Endodermal cell (in vitro differentiated cells): ENCODE results near the gene RUFY2. TPM values are rescaled to one million over a fixed set of nuclear protein-coding genes. Genes with fewer than 3 reads are reported as not detected.
A peak's percentile ranks its signal among the peaks of the same experiment; 100 is the strongest.

Experiments used
- DNase-seq: peaks from one replicate; pipeline ENCODE4 v3.0.0-alpha.2; 2017
- H3K27ac ChIP-seq: 2 replicates; pipeline ENCODE4 v1.5.1; 2013; ENCODE audit warnings: mild to moderate bottlenecking, low read depth, low read length, moderate library complexity
- H3K27me3 ChIP-seq: 2 replicates; pipeline ENCODE4 v1.6.1; 2013; ENCODE audit warnings: mild to moderate bottlenecking, low read length, moderate library complexity; ENCODE audit not compliant: insufficient read depth, control insufficient read depth, poor library complexity, severe bottlenecking
- H3K36me3 ChIP-seq: 2 replicates; pipeline ENCODE4 v1.7.0; 2013; ENCODE audit warnings: mild to moderate bottlenecking, low read length, moderate library complexity; ENCODE audit not compliant: control insufficient read depth, insufficient read depth
- H3K4me1 ChIP-seq: one replicate; pipeline ENCODE4 v1.7.0; 2013; ENCODE audit warnings: low read length; ENCODE audit not compliant: control insufficient read depth, insufficient read depth
- H3K4me3 ChIP-seq: 2 replicates; pipeline ENCODE4 v1.5.1; 2013; ENCODE audit warnings: mild to moderate bottlenecking, low read length, moderate library complexity
- H3K9ac ChIP-seq: 2 replicates; pipeline ENCODE4 v1.6.1; 2013; ENCODE audit warnings: mild to moderate bottlenecking, low read length, moderate library complexity; ENCODE audit not compliant: poor library complexity, severe bottlenecking; ENCODE audit errors: extremely low read depth
- H3K9me3 ChIP-seq: 2 replicates; pipeline ENCODE4 v1.6.1; 2013; ENCODE audit warnings: mild to moderate bottlenecking, low read length, moderate library complexity; ENCODE audit not compliant: control insufficient read depth
- H3K27ac Mint-ChIP-seq: 2 replicates; pipeline ENCODE4 v1.8.0; 2020; ENCODE audit warnings: mixed read lengths
- H3K27me3 Mint-ChIP-seq: 2 replicates; pipeline ENCODE4 v1.8.0; 2021; ENCODE audit warnings: mild to moderate bottlenecking, mixed read lengths; ENCODE audit not compliant: insufficient read depth
- H3K36me3 Mint-ChIP-seq: 2 replicates; pipeline ENCODE4 v1.8.0; 2020; ENCODE audit warnings: low read depth, mixed read lengths
- H3K4me1 Mint-ChIP-seq: 2 replicates; pipeline ENCODE4 v1.8.0; 2020; ENCODE audit warnings: mixed read lengths
- H3K4me3 Mint-ChIP-seq: 2 replicates; pipeline ENCODE4 v1.8.0; 2020; ENCODE audit warnings: mild to moderate bottlenecking, moderate library complexity, mixed read lengths
- H3K9me3 Mint-ChIP-seq: 2 replicates; pipeline ENCODE4 v1.8.0; 2020; ENCODE audit warnings: mild to moderate bottlenecking, mixed read lengths
- CTCF ChIP-seq: fragments of 200-600 bp; sonication (generic); conservative IDR thresholded peaks from 2 replicates; pipeline ENCODE4 v1.5.0; 2021; ENCODE audit warnings: antibody characterized with exemption, mild to moderate bottlenecking
- WGBS, 2 experiments: methylation state at CpG; one replicate each; pipeline versions ENCODE4 v1.1.5 to v1.1.7; 2013; ENCODE audit warnings: missing lambda C conversion rate in 2 of 2, mixed read lengths in 1 of 2; ENCODE audit not compliant: insufficient coverage in 1 of 2, insufficient read length in 1 of 2; 5-methylcytosine and 5-hydroxymethylcytosine counted together
- total RNA-seq, 2 donors: library from RNA; stranded (reverse); fragmentation: NEBNext Ultra II Directional in 1 of 2; extraction: Animal tissue kit (Norgen Biotek cat#: 25700) in 1 of 2; gene quantifications; 2 replicates in 1 of 2; 3 replicates in 1 of 2; pipeline ENCODE4 v1.2.1, GENCODE V29; 2021

RUFY2 gene
- total RNA-seq, 2 donors from 2014 or later: 21.1 to 26.9 TPM

- WGBS, 2 experiments: 3% methylated on average over 17 to 38 of the region's 38 CpGs
- Mint-ChIP-seq H3K4me1 (peaks cover 15% of the 10 kb centered on the region), H3K27ac (peak overlapping the region; percentile 95), H3K9me3 (no peaks in the 10 kb centered on the region), H3K4me3 (peak overlapping the region; percentile 89), H3K36me3 (peaks cover 8% of the 10 kb centered on the region), H3K27me3 (no peaks in the 10 kb centered on the region)
- no peak for TF ChIP-seq CTCF
- Histone ChIP-seq H3K4me3 (peak overlapping the region; percentile 90), H3K9me3 (no peaks in the 10 kb centered on the region), H3K36me3 (peaks cover 17% of the 10 kb centered on the region), H3K4me1 (no peaks in the 10 kb centered on the region), H3K27me3 (no peaks in the 10 kb centered on the region), H3K27ac (peak overlapping the region; percentile 87), H3K9ac (peak overlapping the region; percentile 86)
- peak; percentile 89 for DNase-seq
These were observed 814 bp downstream of the RUFY2 start for GRCh38 chr10:68406111-68406814.

- peaks cover 15% of the 10 kb centered on the region for H3K4me1 Mint-ChIP-seq
- Histone ChIP-seq H3K27me3 (no peaks in the 10 kb centered on the region), H3K4me3 (no peak overlapping the region), H3K9ac (no peak overlapping the region), H3K27ac (no peak overlapping the region), H3K4me1 (no peaks in the 10 kb centered on the region), H3K9me3 (no peaks in the 10 kb centered on the region), H3K36me3 (peaks cover 31% of the 10 kb centered on the region)
- no peak for DNase-seq
- 96 to 97% methylated on average over 3 of the region's 4 CpGs for WGBS, 2 experiments
- TF ChIP-seq CTCF: no peak
- no peaks in the 10 kb centered on the region for H3K27me3 Mint-ChIP-seq
- peaks cover 23% of the 10 kb centered on the region for H3K36me3 Mint-ChIP-seq
- H3K9me3 Mint-ChIP-seq: no peaks in the 10 kb centered on the region
- no peak overlapping the region for H3K4me3 Mint-ChIP-seq
- no peak overlapping the region for H3K27ac Mint-ChIP-seq
These were observed 3.4 kb downstream of the RUFY2 start for GRCh38 chr10:68403701-68404100.

- Histone ChIP-seq H3K27me3 (no peaks in the 10 kb centered on the region), H3K27ac (no peak overlapping the region), H3K4me3 (no peak overlapping the region), H3K9ac (no peak overlapping the region), H3K9me3 (no peaks in the 10 kb centered on the region), H3K36me3 (peaks cover 33% of the 10 kb centered on the region), H3K4me1 (no peaks in the 10 kb centered on the region)
- no peak for DNase-seq
- Mint-ChIP-seq H3K27ac (no peak overlapping the region), H3K27me3 (no peaks in the 10 kb centered on the region), H3K4me3 (no peak overlapping the region), H3K4me1 (peaks cover 12% of the 10 kb centered on the region), H3K9me3 (no peaks in the 10 kb centered on the region), H3K36me3 (peaks cover 26% of the 10 kb centered on the region)
- 80 to 89% methylated on average over 1 of the region's 1 CpG for WGBS, 2 experiments
- no peak for TF ChIP-seq CTCF
These were observed 4.8 kb downstream of the RUFY2 start for GRCh38 chr10:68402276-68402675.
